DND-41 (cell line): ENCODE results near the gene CYBA.
"Not testable (repeated sequence)": the region's sequence is repeated elsewhere in the genome, so short reads cannot be mapped to it uniquely, and the experiment has no call there.

Experiments
- ATAC-seq: fragments of 200-7000 bp; cut with Tn5 transposase; 3 replicates; pipeline ENCODE4 v1.9.1; 2021; ENCODE audit warnings: low read depth; ENCODE audit not compliant: insufficient read depth
- DNase-seq: peaks from one replicate; pipeline ENCODE4 v3.0.0-alpha.2; 2020
- H2AFZ ChIP-seq: 2 replicates; pipeline ENCODE4 v1.6.0; 2012; ENCODE audit warnings: low read depth, low read length
- H3K27ac ChIP-seq: 2 replicates; pipeline ENCODE4 v1.5.1; 2012; ENCODE audit warnings: low read length, inconsistent platforms
- H3K27me3 ChIP-seq: fragments of 200-600 bp; sonication (generic); 2 replicates; pipeline ENCODE4 v1.6.0; 2012; ENCODE audit warnings: low read length, mild to moderate bottlenecking, inconsistent platforms; ENCODE audit not compliant: insufficient read depth, poor library complexity
- H3K36me3 ChIP-seq: 2 replicates; pipeline ENCODE4 v1.5.1; 2012; ENCODE audit warnings: low read length, inconsistent platforms; ENCODE audit not compliant: insufficient read depth
- H3K4me1 ChIP-seq: 2 replicates; pipeline ENCODE4 v1.5.1; 2012; ENCODE audit warnings: mild to moderate bottlenecking, low read length; ENCODE audit not compliant: insufficient read depth
- H3K4me2 ChIP-seq: 2 replicates; pipeline ENCODE4 v1.6.0; 2012; ENCODE audit warnings: mild to moderate bottlenecking, moderate library complexity, low read length, inconsistent platforms; ENCODE audit not compliant: insufficient read depth
- H3K4me3 ChIP-seq, 2 experiments: fragments of 200-600 bp in 1 of 2; shearing (Covaris generic) in 1 of 2; 2 replicates each; pipeline ENCODE4 v1.5.1; 2012 to 2016; ENCODE audit warnings: inconsistent platforms in 2 of 2, low read length in 2 of 2, mild to moderate bottlenecking in 2 of 2, low read depth in 1 of 2, moderate library complexity in 1 of 2
- H3K79me2 ChIP-seq: 2 replicates; pipeline ENCODE4 v1.6.0; 2012; ENCODE audit warnings: low read length, inconsistent platforms; ENCODE audit not compliant: insufficient read depth
- H3K9ac ChIP-seq: 2 replicates; pipeline ENCODE4 v1.6.0; 2012; ENCODE audit warnings: low read depth, mild to moderate bottlenecking, inconsistent platforms, low read length, moderate library complexity
- H3K9me3 ChIP-seq: 2 replicates; pipeline ENCODE4 v1.5.1; 2012; ENCODE audit warnings: low read length, moderate library complexity, mild to moderate bottlenecking, inconsistent platforms; ENCODE audit not compliant: insufficient read depth, severe bottlenecking
- H4K20me1 ChIP-seq: 2 replicates; pipeline ENCODE4 v1.6.0; 2012; ENCODE audit warnings: low read length; ENCODE audit not compliant: insufficient read depth
- CTCF ChIP-seq: IDR thresholded peaks from 2 replicates; pipeline ENCODE4 v1.5.1; 2012; ENCODE audit warnings: borderline replicate concordance, low read length, moderate library complexity, mild to moderate bottlenecking; ENCODE audit not compliant: poor library complexity, severe bottlenecking; ENCODE audit errors: extremely low read depth
- EZH2 ChIP-seq: IDR thresholded peaks from 3 replicates; pipeline ENCODE4 v1.6.1; 2012; ENCODE audit warnings: borderline replicate concordance, low read depth, mild to moderate bottlenecking, moderate library complexity, low read length, inconsistent platforms; ENCODE audit not compliant: severe bottlenecking

The CYBA gene

GRCh38 chr16:88610080-88610479, 40.8 kb downstream of the CYBA start:
- peaks cover 90% of the 10 kb centered on the region for H3K36me3 ChIP-seq
- ATAC-seq: no peak; the same call in 2 of the 3 replicates

GRCh38 chr16:88609426-88609825, 41.4 kb downstream of the CYBA start:
- not testable (repeated sequence) for DNase-seq, H3K9ac ChIP-seq, H3K4me3 ChIP-seq, H3K4me1 ChIP-seq, H3K9me3 ChIP-seq, H3K4me2 ChIP-seq, H3K27me3 ChIP-seq, H3K27ac ChIP-seq, H2AFZ ChIP-seq, ATAC-seq
- Histone ChIP-seq H3K36me3 (peaks cover 92% of the 10 kb centered on the region), H3K79me2 (peaks cover 37% of the 10 kb centered on the region), H4K20me1 (peaks cover 35% of the 10 kb centered on the region)

More at GRCh38 chr16:88610080-88610479, 40.8 kb downstream of the CYBA start:
- H3K4me3 ChIP-seq: no peak overlapping the region
- H3K9me3 ChIP-seq: no peaks in the 10 kb centered on the region
- H3K79me2 ChIP-seq: peaks cover 41% of the 10 kb centered on the region
- peaks cover 39% of the 10 kb centered on the region for H4K20me1 ChIP-seq
- no peak for DNase-seq
- H3K27me3 ChIP-seq: no peaks in the 10 kb centered on the region
- H3K27ac ChIP-seq: no peak overlapping the region
- H3K9ac ChIP-seq: no peak overlapping the region
- H3K4me2 ChIP-seq: no peak overlapping the region
- H3K4me1 ChIP-seq: no peaks in the 10 kb centered on the region
- H2AFZ ChIP-seq: no peak overlapping the region
- peak; percentile 38 for TF ChIP-seq CTCF
- TF ChIP-seq EZH2: no peak

- H4K20me1 ChIP-seq: peaks cover 26% of the 10 kb centered on the region
- H3K36me3 ChIP-seq: peaks cover 85% of the 10 kb centered on the region
- H3K4me3 ChIP-seq: no peak overlapping the region
- no peak overlapping the region for H3K27ac ChIP-seq
- H3K9me3 ChIP-seq: no peaks in the 10 kb centered on the region
- TF ChIP-seq EZH2 (no peak), CTCF (no peak)
- H3K27me3 ChIP-seq: no peaks in the 10 kb centered on the region
- no peak for DNase-seq
- ATAC-seq: no peak
- peaks cover 24% of the 10 kb centered on the region for H3K79me2 ChIP-seq
- H3K9ac ChIP-seq: no peak overlapping the region
- H2AFZ ChIP-seq: no peak overlapping the region
- H3K4me1 ChIP-seq: no peaks in the 10 kb centered on the region
- no peak overlapping the region for H3K4me2 ChIP-seq
Measured at GRCh38 chr16:88608076-88608475, 42.8 kb downstream of the CYBA start.

- H4K20me1 ChIP-seq: peaks cover 31% of the 10 kb centered on the region
- peaks cover 87% of the 10 kb centered on the region for H3K36me3 ChIP-seq
- no peak overlapping the region for H3K9ac ChIP-seq
- no peak overlapping the region for H3K4me2 ChIP-seq
- no peak for DNase-seq
- H3K27ac ChIP-seq: no peak overlapping the region
- no peak for TF ChIP-seq EZH2
- no peak for TF ChIP-seq CTCF
- no peak overlapping the region for H3K4me3 ChIP-seq
- H2AFZ ChIP-seq: no peak overlapping the region
- H3K9me3 ChIP-seq: no peaks in the 10 kb centered on the region
- no peaks in the 10 kb centered on the region for H3K27me3 ChIP-seq
- H3K79me2 ChIP-seq: peaks cover 34% of the 10 kb centered on the region
- no peak for ATAC-seq
- no peaks in the 10 kb centered on the region for H3K4me1 ChIP-seq
Measured at GRCh38 chr16:88606148-88606757, 44.6 kb downstream of the CYBA start.
